Esophagus (tissue), 2 donors: Measurements from ENCODE around the gene SERINC5. TPM values are rescaled to one million over a fixed set of nuclear protein-coding genes. Genes with fewer than 3 reads are reported as not detected.

Experiments used
- H3K27ac ChIP-seq, 2 donors: one replicate each; pipeline ENCODE4 v1.5.1; 2013; ENCODE audit warnings: low read depth in 2 of 2, mild to moderate bottlenecking in 2 of 2, inconsistent platforms in 1 of 2, low read length in 1 of 2, moderate library complexity in 1 of 2
- H3K27me3 ChIP-seq, 2 donors: one replicate each; pipeline ENCODE4 v1.6.1; 2013; ENCODE audit warnings: low read length in 2 of 2, control low read depth in 1 of 2, mild to moderate bottlenecking in 1 of 2; ENCODE audit not compliant: insufficient read depth in 2 of 2, control insufficient read depth in 1 of 2
- H3K36me3 ChIP-seq, 2 donors: one replicate each; pipeline ENCODE4 v1.6.1; 2013; ENCODE audit warnings: low read length in 1 of 2; ENCODE audit not compliant: control insufficient read depth in 2 of 2, insufficient read depth in 2 of 2
- H3K4me1 ChIP-seq, 2 donors: one replicate each; pipeline ENCODE4 v1.6.1; 2013; ENCODE audit warnings: low read length in 1 of 2; ENCODE audit not compliant: control insufficient read depth in 2 of 2, insufficient read depth in 2 of 2
- H3K4me3 ChIP-seq, 2 donors: one replicate each; pipeline ENCODE4 v1.5.1; 2013; ENCODE audit warnings: low read length in 2 of 2, mild to moderate bottlenecking in 2 of 2, low read depth in 1 of 2, moderate library complexity in 1 of 2
- H3K9me3 ChIP-seq, 2 donors: one replicate each; pipeline ENCODE4 v1.6.1; 2013; ENCODE audit warnings: mild to moderate bottlenecking in 2 of 2, low read depth in 1 of 2, low read length in 1 of 2, moderate library complexity in 1 of 2; ENCODE audit not compliant: control insufficient read depth in 2 of 2, insufficient read depth in 1 of 2
- WGBS, 2 donors: extraction: QIAGEN DNeasy Blood & Tissue Kit; methylation state at CpG; one replicate each; pipeline ENCODE4 v1.1.7; 2013; 5-methylcytosine and 5-hydroxymethylcytosine counted together
- polyA plus RNA-seq, 2 donors: library from polyadenylated mRNA; stranded (reverse); fragments of 200-250 nt; gene quantifications; one replicate each; pipeline ENCODE4 v1.2.3, GENCODE V29; 2013
- donor health status: healthy with polysubstance abuse.
- donor health status: Bipolar disorder and iron deficiency.

Gene SERINC5
- polyA plus RNA-seq, 2 donors: 10.8 to 11.7 TPM

DNA sequence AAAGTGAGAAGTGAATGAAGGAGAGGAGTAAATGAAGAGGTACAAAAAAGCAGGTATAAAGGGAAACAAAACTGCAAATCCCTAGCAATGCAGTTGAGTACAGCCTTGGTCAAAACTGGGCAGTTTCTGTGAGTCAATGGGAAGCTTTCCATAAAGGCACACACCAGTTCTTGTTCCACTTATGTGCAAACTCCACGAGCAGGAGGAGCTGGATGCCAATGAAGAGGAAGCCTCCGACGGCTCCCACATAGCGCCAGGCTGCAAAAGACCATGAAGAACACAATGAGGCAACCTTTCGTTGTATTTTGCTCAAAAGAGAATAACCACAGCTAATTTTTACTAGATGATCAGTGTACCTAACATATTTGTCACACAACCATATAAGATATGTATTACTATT, 81.1 kb downstream of the SERINC5 start:
- Histone ChIP-seq H3K27ac (no peak overlapping the region), H3K9me3 (no peaks in the 10 kb centered on the region), H3K4me1 (no peaks in the 10 kb centered on the region), H3K27me3 (no peaks in the 10 kb centered on the region), H3K36me3 (peaks cover 6 to 11% of the 10 kb centered on the region in 2 donors), H3K4me3 (no peak overlapping the region)
- WGBS, 2 donors: 80 to 89% methylated on average over 5 of the region's 5 CpGs

DNA sequence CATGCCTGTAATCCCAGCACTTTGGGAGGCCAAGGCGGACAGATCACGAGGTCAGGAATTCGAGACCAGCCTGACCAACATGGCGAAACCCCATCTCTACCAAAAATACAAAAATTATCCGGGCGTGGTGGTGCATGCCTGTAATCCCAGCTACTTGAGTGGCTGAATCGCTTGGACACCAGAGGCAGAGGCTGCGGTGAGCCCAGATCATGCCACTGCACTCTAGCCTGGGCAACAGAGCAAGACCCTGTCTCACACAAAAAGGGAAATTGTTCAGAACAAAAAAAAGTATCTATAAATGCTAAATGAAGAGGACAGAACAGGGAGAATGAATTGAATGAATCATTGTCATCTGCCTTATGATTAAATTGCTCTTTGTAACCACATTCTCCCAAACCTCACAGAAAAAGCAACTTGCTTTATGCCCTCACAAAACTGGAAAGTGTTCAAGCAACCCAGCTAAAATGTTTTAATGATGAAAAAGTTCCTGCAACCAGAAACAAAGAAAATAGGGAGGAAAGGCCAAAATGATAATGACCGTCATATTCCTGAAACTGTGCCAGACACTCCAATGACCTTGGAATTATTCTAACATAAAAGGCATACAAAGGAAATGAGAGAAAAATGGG, 83.7 kb downstream of the SERINC5 start:
- Histone ChIP-seq H3K36me3 (peaks cover 4 to 20% of the 10 kb centered on the region in 2 donors), H3K27ac (no peak overlapping the region), H3K4me3 (no peak overlapping the region), H3K27me3 (no peaks in the 10 kb centered on the region), H3K9me3 (no peaks in the 10 kb centered on the region), H3K4me1 (no peaks in the 10 kb centered on the region)
- WGBS, 2 donors: 91 to 94% methylated on average over 9 of the region's 9 CpGs

DNA sequence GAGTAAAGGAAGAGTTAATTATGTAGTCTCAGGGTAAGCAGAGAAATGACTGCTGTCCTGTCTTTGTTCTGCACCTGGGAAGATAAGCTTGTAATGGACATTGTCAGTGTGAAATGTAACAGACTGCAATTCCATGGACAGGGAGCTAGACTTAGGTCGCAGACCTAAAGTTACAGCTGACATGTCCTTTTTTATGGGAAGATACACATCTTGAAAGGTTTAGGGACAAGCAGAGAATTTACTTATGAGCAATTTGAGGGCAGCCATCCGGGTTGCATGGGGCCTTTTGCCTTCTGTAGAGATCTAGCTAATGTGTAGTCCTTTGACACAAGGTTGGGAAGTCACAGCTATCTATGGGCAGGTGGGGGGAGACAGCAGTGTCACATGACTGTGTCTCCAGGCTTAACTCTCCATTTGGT, 85.7 kb downstream of the SERINC5 start:
- Histone ChIP-seq H3K27me3 (no peaks in the 10 kb centered on the region), H3K4me3 (no peak overlapping the region), H3K27ac (no peak overlapping the region), H3K4me1 (no peaks in the 10 kb centered on the region), H3K9me3 (no peaks in the 10 kb centered on the region), H3K36me3 (peaks cover 0 to 16% of the 10 kb centered on the region in 2 donors)
- WGBS, 2 donors: 80 to 81% methylated on average over 2 of the region's 2 CpGs

DNA sequence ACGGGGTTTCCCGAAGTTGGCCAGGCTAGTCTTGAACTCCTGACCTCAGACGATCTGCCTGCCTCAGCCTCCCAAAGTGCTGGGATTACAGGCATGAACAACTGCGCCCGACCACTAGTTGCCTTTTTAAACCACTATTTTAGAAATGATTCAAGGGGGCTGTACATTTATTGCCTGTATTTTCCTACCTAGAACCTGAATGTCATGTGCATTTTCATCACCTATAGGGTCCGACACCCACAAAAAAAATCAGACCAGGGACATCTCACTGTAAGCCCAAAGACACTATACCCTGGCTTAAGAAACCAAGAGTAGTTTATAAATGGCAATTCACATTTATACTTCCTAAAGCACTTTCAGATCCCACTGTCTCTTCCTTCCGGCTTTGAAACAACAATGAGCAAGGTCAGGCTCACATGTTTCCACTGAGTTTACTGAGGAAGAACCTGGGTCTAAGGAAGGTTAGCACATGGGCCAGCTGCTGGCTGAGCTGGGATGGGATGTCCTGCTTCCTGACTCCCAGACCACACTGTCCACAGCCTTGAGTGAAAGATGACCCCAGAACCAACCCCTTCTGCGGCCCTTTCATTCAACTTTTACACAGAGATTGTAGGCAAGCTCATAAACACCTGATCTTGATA, 87.3 kb downstream of the SERINC5 start:
- H3K27me3 ChIP-seq: no peaks in the 10 kb centered on the region
- no peaks in the 10 kb centered on the region for H3K9me3 ChIP-seq
- WGBS, 2 donors: 89 to 92% methylated on average over 8 of the region's 8 CpGs
- H3K4me3 ChIP-seq: no peak overlapping the region
- no peaks in the 10 kb centered on the region for H3K4me1 ChIP-seq
- H3K27ac ChIP-seq: no peak overlapping the region
- peaks cover 0 to 10% of the 10 kb centered on the region in 2 donors for H3K36me3 ChIP-seq

DNA sequence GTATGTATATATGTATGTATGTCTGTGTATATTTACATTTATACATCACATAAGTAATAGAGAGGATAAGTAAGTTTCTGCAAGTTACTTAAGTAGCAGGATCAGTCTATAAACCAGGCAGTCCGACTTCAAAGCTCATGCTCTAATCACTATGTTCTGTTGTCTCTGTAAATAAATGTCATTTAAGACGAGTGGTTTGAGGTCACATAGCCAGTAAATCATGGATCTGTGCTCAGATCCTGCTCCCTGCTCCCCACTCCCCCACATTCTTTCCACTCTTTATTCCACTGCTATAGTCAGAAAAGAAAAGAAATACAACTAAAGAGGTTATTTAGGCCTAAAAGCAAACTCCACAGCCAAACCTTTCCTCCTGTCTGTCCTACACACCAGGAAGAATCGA, 90.4 kb downstream of the SERINC5 start:
- Histone ChIP-seq H3K27me3 (no peaks in the 10 kb centered on the region), H3K27ac (no peak overlapping the region), H3K4me1 (no peaks in the 10 kb centered on the region), H3K4me3 (no peak overlapping the region), H3K9me3 (no peaks in the 10 kb centered on the region), H3K36me3 (peaks cover 0 to 9% of the 10 kb centered on the region in 2 donors)
- WGBS, 2 donors: 60 to 73% methylated on average over 3 of the region's 3 CpGs

DNA sequence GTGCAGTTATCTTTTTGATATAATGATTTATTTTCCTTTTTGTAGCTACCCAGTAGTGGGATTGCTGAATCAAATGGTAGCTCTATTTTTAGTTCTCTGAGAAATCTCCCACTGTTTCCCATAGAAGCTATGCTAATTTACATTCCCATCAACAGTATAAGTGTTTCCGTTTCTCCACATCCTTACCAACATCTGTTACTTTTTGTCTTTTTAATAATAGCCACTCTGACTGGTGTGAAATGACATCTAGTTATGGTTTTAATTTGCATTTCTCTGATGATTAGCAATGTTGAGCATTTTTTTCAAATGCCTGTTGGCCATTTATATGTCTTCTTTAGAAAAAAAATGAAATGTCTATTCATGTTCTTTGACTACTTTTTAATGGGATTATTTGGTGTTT, 94.7 kb downstream of the SERINC5 start:
- no peaks in the 10 kb centered on the region for H3K27me3 ChIP-seq
- no peaks in the 10 kb centered on the region for H3K9me3 ChIP-seq
- H3K4me1 ChIP-seq: no peaks in the 10 kb centered on the region
- H3K4me3 ChIP-seq: no peak overlapping the region
- no peak overlapping the region for H3K27ac ChIP-seq
- H3K36me3 ChIP-seq: peaks cover 2% of the 10 kb centered on the region in 2 donors
- 93 to 100% methylated on average over 1 of the region's 1 CpG for WGBS, 2 donors

DNA sequence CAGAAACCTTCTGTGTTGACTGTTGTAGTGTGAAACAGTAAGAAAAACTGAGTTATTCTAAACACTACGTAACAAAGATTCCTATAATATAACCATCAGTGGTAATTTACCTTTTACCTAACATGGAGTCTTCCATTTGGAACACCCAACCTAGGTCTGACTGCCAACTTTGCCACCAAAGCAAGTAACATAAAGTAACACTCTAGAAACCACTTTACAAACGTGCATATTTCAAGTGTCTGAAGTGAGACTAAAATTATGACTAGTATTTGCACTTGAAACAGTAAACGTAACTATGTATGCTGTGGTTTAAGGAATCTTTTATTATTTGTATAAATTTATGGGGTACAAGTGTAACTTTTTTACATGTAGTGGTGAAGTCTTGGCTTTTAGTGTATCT, 95.6 kb downstream of the SERINC5 start:
- no peak overlapping the region for H3K27ac ChIP-seq
- H3K36me3 ChIP-seq: peaks cover 2 to 4% of the 10 kb centered on the region in 2 donors
- WGBS, 2 donors: 95 to 97% methylated on average over 3 of the region's 3 CpGs
- H3K27me3 ChIP-seq: no peaks in the 10 kb centered on the region
- no peaks in the 10 kb centered on the region for H3K4me1 ChIP-seq
- no peak overlapping the region for H3K4me3 ChIP-seq
- no peaks in the 10 kb centered on the region for H3K9me3 ChIP-seq

DNA sequence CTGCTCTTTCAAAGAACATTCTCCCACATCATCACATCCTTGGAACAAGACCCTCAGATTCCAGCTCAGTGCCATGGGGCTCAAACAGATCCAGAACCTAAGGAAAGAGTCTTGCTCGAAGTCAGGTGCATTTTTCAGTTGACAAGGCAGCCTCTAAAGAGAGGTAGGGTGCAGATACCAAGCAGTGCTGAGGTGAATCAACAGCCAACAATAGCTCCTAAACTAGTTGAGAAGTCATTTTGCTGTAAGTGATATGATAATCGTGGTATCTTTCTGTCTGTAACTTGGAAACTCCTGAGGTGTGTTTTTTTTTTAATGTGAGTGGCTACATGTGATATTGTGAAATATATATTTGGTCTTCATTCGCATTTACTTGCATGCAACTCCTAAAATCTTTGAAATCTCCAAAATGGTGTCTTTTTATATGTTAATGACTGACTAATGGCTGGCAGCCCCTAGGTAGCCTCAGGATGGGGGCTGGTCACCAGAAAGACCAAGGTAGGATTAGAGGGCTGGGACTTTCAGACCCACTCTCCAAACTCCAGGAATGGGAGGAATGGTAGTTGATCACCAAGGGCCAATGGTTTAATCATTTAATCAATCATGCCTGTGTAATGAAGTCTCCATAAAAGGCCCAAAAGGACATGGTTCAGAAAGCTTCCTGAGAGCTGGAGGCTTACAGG, 96.6 kb downstream of the SERINC5 start:
- H3K27ac ChIP-seq: no peak overlapping the region
- no peaks in the 10 kb centered on the region for H3K27me3 ChIP-seq
- H3K36me3 ChIP-seq: peaks cover 2 to 6% of the 10 kb centered on the region in 2 donors
- H3K4me1 ChIP-seq: no peaks in the 10 kb centered on the region
- no peaks in the 10 kb centered on the region for H3K9me3 ChIP-seq
- 92 to 93% methylated on average over 3 of the region's 3 CpGs for WGBS, 2 donors
- no peak overlapping the region for H3K4me3 ChIP-seq

DNA sequence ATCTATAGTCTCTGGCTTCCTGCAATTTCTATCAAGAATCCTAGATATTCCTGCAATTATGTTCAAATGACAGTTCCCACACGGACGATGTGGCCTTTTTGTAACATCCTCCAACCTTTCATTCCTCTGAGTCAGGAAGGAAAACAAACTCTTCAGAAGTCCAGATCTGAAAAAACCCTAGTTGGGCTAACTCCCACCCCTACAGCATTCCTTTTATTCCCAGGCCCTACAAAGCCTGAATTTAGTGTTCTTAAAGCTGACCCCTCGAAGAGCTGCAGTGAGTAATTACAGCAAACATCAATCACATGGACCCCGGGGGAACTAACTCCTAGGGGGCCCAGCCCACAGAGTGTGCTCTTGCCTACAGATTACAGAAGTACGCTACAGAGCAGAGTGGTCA, 99.7 kb downstream of the SERINC5 start:
- H3K27me3 ChIP-seq: no peaks in the 10 kb centered on the region
- no peak overlapping the region for H3K4me3 ChIP-seq
- H3K36me3 ChIP-seq: peaks cover 5 to 14% of the 10 kb centered on the region in 2 donors
- 69 to 70% methylated on average over 5 of the region's 5 CpGs for WGBS, 2 donors
- H3K4me1 ChIP-seq: no peaks in the 10 kb centered on the region
- no peaks in the 10 kb centered on the region for H3K9me3 ChIP-seq
- H3K27ac ChIP-seq: no peak overlapping the region
